ENCODE measurements around the gene OR10W1. TPM values are rescaled to one million over a fixed set of nuclear protein-coding genes. Genes with fewer than 3 reads are reported as not detected.
A peak's percentile ranks its signal among the peaks of the same experiment; 100 is the strongest.

Gene OR10W1
- total RNA-seq, 1 experiment from 2014 or later = not detected

DNA sequence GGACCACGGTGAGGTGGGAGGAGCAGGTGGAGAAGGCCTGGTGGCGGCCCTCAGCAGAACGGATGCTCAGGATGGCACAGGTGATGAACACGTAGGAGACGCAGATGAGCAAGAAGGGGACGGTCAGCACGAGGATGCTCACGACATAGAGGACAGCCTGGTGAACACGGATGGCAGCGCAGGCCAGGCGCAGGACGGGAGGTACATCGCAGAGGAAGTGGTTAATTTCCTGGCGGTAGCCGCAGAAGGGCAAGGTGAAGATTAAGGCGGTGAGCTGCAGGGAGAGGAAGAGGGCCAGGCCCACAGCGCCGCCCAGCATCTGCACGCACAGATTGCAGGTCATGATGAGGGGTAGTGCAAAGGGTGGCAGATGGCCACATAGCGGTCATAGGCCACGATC, 24.0 kb upstream of the OR10W1 start:
- Histone ChIP-seq H4K20me1 (ENCODE audit: insufficient read depth) (no peaks in the 10 kb centered on the region), H3K27ac (no peak overlapping the region), H3F3A (ENCODE audit: insufficient read depth, low read depth) (no peaks in the 10 kb centered on the region), H3K27me3 (ENCODE audit: insufficient read depth, low read depth) (no peaks in the 10 kb centered on the region), H3K9me3 (ENCODE audit: insufficient read depth, low read depth) (no peaks in the 10 kb centered on the region), H2AFZ (no peak overlapping the region), H3K4me1 (replicated peaks; ENCODE audit: insufficient read depth) (no peaks in the 10 kb centered on the region), H3K9me2 (ENCODE audit: insufficient read depth) (no peaks in the 10 kb centered on the region), H3K4me3 (no peak overlapping the region), H3K79me2 (ENCODE audit: low read depth) (no peaks in the 10 kb centered on the region), H3K36me3 (ENCODE audit: low read depth) (no peaks in the 10 kb centered on the region), H3K4me2 (no peak overlapping the region)
- TF ChIP-seq EZH2 (IDR thresholded peaks at IDR 0.05; ENCODE audit: low read depth) = no peak
- TF ChIP-seq, protein P1, sequence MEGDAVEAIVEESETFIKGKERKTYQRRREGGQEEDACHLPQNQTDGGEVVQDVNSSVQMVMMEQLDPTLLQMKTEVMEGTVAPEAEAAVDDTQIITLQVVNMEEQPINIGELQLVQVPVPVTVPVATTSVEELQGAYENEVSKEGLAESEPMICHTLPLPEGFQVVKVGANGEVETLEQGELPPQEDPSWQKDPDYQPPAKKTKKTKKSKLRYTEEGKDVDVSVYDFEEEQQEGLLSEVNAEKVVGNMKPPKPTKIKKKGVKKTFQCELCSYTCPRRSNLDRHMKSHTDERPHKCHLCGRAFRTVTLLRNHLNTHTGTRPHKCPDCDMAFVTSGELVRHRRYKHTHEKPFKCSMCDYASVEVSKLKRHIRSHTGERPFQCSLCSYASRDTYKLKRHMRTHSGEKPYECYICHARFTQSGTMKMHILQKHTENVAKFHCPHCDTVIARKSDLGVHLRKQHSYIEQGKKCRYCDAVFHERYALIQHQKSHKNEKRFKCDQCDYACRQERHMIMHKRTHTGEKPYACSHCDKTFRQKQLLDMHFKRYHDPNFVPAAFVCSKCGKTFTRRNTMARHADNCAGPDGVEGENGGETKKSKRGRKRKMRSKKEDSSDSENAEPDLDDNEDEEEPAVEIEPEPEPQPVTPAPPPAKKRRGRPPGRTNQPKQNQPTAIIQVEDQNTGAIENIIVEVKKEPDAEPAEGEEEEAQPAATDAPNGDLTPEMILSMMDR (conservative IDR thresholded peaks at IDR 0.05) = no peak
- intact Hi-C loops (cut with micrococcal nuclease; ENCODE audit: unreplicated experiment) = no loop called here
- POLR2A ChIA-PET (ENCODE audit: unreplicated experiment) = no interaction called here
- no peak for DNase-seq
- CTCF ChIA-PET = no interaction called here
- BruUV-seq (replicated peaks) = no TSS peak

DNA sequence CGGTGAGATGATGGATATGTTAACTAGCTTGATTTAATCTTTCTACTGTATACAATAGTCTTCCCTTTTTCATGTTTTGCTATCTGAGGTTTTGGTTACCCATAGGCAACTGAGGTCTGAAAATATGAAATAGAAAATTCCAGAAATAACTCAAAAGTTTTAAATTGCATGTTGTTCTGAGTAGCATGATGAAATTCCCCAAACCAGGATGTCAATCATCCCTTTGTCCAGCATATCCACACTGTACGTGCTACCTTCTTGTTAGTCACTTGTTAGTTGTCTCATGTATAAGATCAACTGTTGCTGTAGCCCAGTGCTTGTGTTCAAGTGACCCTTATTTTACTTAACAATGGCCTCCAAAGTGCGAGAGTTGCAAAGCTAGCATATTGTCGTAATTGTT, 21.2 kb upstream of the OR10W1 start:
- CTCF ChIA-PET = no interaction called here
- Histone ChIP-seq H3K27ac (no peak overlapping the region), H3K4me1 (replicated peaks; ENCODE audit: insufficient read depth) (no peaks in the 10 kb centered on the region), H2AFZ (no peak overlapping the region), H3F3A (ENCODE audit: insufficient read depth, low read depth) (no peaks in the 10 kb centered on the region), H3K4me3 (no peak overlapping the region), H3K9me2 (ENCODE audit: insufficient read depth) (no peaks in the 10 kb centered on the region), H4K20me1 (ENCODE audit: insufficient read depth) (no peaks in the 10 kb centered on the region), H3K4me2 (no peak overlapping the region), H3K36me3 (ENCODE audit: low read depth) (no peaks in the 10 kb centered on the region), H3K27me3 (ENCODE audit: insufficient read depth, low read depth) (no peaks in the 10 kb centered on the region), H3K79me2 (ENCODE audit: low read depth) (no peaks in the 10 kb centered on the region), H3K9me3 (ENCODE audit: insufficient read depth, low read depth) (no peaks in the 10 kb centered on the region)
- DNase-seq = no peak
- intact Hi-C loops (cut with micrococcal nuclease; ENCODE audit: unreplicated experiment) = no loop called here
- no TSS peak for BruUV-seq (replicated peaks)
- POLR2A ChIA-PET (ENCODE audit: unreplicated experiment) = no interaction called here
- TF ChIP-seq, protein P1 (conservative IDR thresholded peaks at IDR 0.05) = no peak
- TF ChIP-seq EZH2 (IDR thresholded peaks at IDR 0.05; ENCODE audit: low read depth) = no peak

- no peaks in the 10 kb centered on the region for H4K20me1 ChIP-seq (ENCODE audit: insufficient read depth)
- no peak overlapping the region for H3K4me3 ChIP-seq
- H3K4me2 ChIP-seq = no peak overlapping the region
- no peak for DNase-seq
- ChIA-PET CTCF (no interaction called here), POLR2A (ENCODE audit: unreplicated experiment) (interaction anchor here (0.6 kb wide), 1 partner anchor 540 kb away, joined by 4 read pairs; no protein-coding TSS in a partner anchor)
- H2AFZ ChIP-seq = no peak overlapping the region
- H3K9me2 ChIP-seq (ENCODE audit: insufficient read depth) = no peaks in the 10 kb centered on the region
- no peaks in the 10 kb centered on the region for H3K4me1 ChIP-seq (replicated peaks; ENCODE audit: insufficient read depth)
- H3K36me3 ChIP-seq (ENCODE audit: low read depth) = no peaks in the 10 kb centered on the region
- H3K27me3 ChIP-seq (ENCODE audit: insufficient read depth, low read depth) = no peaks in the 10 kb centered on the region
- BruUV-seq (replicated peaks) = no TSS peak
- intact Hi-C loops (cut with micrococcal nuclease; ENCODE audit: unreplicated experiment) = loop anchor here (2.0 kb wide), 1 partner anchor 623 kb away; no protein-coding TSS in a partner anchor
- H3K9me3 ChIP-seq (ENCODE audit: insufficient read depth, low read depth) = no peaks in the 10 kb centered on the region
- no peak overlapping the region for H3K27ac ChIP-seq
- no peaks in the 10 kb centered on the region for H3F3A ChIP-seq (ENCODE audit: insufficient read depth, low read depth)
- TF ChIP-seq, protein P1 (conservative IDR thresholded peaks at IDR 0.05) = peak; percentile 62
- TF ChIP-seq EZH2 (IDR thresholded peaks at IDR 0.05; ENCODE audit: low read depth) = no peak
- H3K79me2 ChIP-seq (ENCODE audit: low read depth) = no peaks in the 10 kb centered on the region
Measured at GRCh38 chr11:58286249-58286648, 18.2 kb upstream of the OR10W1 start.

Measured in PC-9 (cell line).